ENCODE results near the gene IGSF6.
A peak's percentile ranks its signal among the peaks of the same experiment; 100 is the strongest.

Gene IGSF6

DNA sequence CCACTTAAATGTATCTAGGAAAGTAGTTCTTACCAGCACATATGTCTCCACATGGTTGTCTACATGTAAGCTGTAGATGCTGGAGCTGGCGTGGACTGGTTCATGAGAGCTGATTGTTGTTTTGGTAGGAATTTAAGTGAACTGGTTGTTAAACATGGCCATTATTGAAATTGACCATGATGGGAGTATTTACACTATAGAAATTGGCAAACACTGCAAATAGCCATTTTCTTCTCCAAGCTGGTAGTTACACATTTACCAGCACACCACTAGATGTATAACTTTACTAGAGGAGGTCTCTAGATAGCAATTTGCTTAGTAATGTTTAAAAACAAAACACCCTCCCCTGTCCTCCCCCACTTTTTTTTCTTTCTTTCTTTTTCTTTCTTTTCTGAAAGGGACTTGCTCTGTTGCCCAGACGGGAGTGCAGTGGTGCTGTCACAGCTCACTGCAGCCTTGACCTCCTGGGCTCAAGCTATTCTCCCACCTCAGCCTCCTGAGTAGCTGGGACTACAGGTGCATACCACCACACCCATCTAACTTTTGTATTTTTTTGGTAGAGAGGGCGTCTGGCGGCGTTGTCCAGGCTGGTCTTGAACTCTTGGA is 24.2 kb downstream of the IGSF6 start:
- H3K4me3 ChIP-seq (replicated peaks; ENCODE audit: low read depth, low read length) = no peak overlapping the region
- TF ChIP-seq, protein P1, sequence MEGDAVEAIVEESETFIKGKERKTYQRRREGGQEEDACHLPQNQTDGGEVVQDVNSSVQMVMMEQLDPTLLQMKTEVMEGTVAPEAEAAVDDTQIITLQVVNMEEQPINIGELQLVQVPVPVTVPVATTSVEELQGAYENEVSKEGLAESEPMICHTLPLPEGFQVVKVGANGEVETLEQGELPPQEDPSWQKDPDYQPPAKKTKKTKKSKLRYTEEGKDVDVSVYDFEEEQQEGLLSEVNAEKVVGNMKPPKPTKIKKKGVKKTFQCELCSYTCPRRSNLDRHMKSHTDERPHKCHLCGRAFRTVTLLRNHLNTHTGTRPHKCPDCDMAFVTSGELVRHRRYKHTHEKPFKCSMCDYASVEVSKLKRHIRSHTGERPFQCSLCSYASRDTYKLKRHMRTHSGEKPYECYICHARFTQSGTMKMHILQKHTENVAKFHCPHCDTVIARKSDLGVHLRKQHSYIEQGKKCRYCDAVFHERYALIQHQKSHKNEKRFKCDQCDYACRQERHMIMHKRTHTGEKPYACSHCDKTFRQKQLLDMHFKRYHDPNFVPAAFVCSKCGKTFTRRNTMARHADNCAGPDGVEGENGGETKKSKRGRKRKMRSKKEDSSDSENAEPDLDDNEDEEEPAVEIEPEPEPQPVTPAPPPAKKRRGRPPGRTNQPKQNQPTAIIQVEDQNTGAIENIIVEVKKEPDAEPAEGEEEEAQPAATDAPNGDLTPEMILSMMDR (IDR thresholded peaks at IDR 0.05; ENCODE audit: low read length, missing control alignments) = no peak

DNA sequence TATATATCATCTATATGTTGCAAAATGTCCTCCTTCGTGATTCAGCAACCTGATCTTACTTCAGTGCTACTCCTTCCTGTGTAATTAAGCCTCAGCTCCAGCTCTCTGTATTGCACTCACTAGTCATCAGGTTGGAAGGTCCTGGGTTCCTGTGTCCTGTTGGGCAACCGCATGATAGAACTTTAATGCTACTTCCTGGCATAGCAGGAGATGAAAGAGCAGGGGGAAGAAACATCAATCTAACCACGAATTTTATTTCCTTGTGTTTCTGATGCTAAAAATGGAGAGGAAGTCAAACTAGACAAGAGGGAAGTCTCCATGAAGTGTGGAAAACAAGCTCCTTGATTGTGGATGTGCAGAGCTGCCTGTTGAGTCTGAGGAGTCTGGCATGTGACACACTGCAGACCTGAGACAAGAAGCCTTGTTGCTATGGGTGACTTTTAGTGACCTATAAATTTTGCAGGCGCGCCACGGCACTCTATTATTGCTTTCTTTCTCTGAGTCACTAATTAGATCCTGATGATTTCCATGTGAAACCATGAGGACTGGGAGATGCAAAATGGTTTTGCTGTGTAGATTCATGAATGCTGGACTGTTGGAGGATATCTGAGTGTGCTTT is 25.6 kb downstream of the IGSF6 start:
- no peak overlapping the region for H3K4me3 ChIP-seq (replicated peaks; ENCODE audit: low read depth, low read length)
- TF ChIP-seq, protein P1 (IDR thresholded peaks at IDR 0.05; ENCODE audit: low read length, missing control alignments) = no peak
- DNase-seq (ENCODE audit: low read depth) = peak; percentile 79

More for the DNA sequence above, 24.2 kb downstream of the IGSF6 start:
- no peak for DNase-seq (ENCODE audit: low read depth)

DNA sequence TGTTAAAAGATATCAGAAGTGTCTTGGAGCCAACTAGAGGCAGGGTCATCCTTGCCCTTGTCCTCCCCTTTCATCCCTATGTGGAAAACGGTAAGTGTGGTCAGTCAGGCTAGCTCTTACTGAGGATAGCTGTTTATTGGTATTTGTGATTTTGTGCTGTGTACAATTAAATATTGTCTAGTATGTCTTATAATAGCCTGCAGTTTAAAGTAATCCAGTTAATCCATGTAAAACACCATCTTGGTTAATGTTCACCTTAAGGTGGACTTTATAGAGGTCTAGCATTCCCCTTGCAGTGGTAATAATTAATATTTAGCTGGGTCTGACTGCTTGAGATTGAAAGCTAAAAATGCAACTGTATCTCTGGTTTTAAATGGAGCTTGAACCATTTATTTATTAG is 27.4 kb downstream of the IGSF6 start:
- TF ChIP-seq, protein P1 (IDR thresholded peaks at IDR 0.05; ENCODE audit: low read length, missing control alignments) = no peak
- no peak overlapping the region for H3K4me3 ChIP-seq (replicated peaks; ENCODE audit: low read depth, low read length)
- DNase-seq (ENCODE audit: low read depth) = no peak

DNA sequence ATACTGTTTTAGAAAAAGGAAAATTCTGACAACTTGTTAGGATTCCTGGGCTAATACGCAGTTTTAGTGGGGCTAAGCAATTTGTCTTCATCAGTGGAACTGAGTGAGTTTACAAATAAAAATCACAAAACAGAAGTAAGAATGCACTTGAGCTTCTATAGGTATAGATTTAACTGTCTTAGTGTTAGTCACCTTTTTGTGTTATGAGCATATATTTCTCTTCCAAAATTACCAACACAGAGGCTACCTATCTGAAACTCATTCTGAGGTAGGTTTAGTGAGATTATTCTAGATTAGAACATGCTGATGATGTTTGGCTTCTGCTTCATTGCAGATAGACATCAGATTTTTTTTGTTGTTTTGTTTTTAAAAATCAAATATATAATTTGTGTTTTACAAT is 29.9 kb downstream of the IGSF6 start:
- H3K4me3 ChIP-seq (replicated peaks; ENCODE audit: low read depth, low read length) = no peak overlapping the region
- no peak for DNase-seq (ENCODE audit: low read depth)
- TF ChIP-seq, protein P1 (IDR thresholded peaks at IDR 0.05; ENCODE audit: low read length, missing control alignments) = no peak

DNA sequence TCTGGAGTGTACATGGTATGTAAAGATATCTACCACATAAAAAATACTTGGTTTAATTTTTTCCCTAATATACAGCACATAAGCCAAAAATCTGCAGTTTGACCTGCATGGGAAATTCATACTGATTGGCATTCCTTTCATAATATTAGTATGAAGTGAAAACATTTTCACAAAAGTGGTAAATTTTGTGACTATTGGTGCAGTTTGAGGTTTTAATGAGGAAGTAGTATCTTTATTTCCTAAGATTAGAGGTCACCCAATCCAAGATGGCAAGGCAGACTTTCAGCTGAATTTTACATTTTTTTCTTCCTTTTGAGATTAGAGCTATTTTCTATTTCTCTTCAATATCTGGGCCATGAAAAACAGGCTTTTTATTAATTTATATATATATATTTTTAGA is 31.8 kb downstream of the IGSF6 start:
- no peak overlapping the region for H3K4me3 ChIP-seq (replicated peaks; ENCODE audit: low read depth, low read length)
- TF ChIP-seq, protein P1 (IDR thresholded peaks at IDR 0.05; ENCODE audit: low read length, missing control alignments) = no peak
- no peak for DNase-seq (ENCODE audit: low read depth)

DNA sequence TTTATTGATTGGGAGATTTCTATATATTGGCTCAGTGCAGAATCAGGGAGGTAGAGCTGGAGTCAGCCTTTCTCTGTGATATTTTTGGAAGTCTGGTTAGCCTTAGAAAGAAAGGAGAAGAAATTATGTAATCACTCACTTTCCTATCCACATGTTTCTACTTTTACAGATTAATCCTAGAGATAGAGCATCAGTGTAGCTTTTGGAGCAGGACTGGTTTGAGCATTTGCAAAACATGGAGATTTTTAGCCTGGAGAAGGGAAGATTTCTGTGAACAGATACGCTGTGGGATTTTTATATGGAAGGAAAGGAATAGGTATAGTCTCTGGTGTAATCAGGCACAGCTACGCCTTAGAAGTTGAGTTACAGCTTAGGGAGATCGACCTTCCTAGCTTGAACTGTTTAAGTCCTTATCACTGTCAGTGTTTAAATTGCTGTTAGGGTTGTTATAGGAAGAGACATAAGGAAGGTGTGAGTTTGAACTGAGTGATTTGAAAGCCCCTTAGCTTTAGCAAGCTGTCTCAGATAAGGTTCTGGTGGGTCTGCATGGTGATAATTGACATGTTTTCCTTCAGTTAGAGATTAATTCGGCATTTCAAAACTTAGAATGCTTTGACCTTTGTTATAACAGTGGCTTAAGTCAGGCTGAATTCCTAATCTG is 32.5 kb downstream of the IGSF6 start:
- DNase-seq (ENCODE audit: low read depth) = no peak
- TF ChIP-seq, protein P1 (IDR thresholded peaks at IDR 0.05; ENCODE audit: low read length, missing control alignments) = no peak
- H3K4me3 ChIP-seq (replicated peaks; ENCODE audit: low read depth, low read length) = no peak overlapping the region
